ENCODE measurements around the gene CEMIP2.

CEMIP2 gene

DNA sequence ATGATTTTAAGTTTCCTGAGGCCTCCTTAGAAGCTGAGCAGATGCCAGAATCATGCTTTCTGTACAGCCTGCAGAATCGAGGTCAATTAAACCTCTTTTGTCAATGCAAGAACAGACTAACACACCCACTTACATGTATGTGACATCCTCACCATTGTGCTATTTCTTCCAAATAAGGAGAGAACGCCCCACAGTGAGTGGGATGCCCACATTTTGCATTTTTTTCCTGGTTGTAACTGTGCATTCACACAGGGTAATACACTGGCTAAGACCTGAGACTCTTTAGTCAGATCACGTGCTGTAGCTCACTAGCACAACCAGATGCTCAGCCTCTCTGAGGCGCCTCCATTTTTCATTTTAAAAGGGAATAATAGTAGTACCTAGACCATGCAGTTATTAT is 4.4 kb upstream of the CEMIP2 start:
- no peak for DNase-seq

DNA sequence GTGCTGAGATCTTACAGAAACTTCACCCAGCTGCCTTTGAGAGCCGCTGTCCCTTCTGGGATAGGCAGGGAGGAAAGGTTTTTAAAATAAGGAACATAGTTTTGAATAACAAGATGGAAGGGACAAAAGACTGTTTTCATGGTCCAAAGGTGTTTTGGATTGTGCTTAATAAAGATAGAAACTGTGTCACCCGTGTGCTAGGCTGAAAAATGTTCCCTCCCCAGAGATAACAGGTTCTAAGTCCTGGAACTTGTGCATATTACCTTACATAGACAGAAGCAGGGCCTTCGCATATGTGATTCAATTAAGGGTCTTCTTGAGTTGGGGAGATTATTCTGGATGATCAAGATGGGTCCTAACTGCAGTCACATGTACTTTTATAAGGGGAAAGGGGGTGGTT is 1.9 kb upstream of the CEMIP2 start:
- DNase-seq, result no peak

DNA sequence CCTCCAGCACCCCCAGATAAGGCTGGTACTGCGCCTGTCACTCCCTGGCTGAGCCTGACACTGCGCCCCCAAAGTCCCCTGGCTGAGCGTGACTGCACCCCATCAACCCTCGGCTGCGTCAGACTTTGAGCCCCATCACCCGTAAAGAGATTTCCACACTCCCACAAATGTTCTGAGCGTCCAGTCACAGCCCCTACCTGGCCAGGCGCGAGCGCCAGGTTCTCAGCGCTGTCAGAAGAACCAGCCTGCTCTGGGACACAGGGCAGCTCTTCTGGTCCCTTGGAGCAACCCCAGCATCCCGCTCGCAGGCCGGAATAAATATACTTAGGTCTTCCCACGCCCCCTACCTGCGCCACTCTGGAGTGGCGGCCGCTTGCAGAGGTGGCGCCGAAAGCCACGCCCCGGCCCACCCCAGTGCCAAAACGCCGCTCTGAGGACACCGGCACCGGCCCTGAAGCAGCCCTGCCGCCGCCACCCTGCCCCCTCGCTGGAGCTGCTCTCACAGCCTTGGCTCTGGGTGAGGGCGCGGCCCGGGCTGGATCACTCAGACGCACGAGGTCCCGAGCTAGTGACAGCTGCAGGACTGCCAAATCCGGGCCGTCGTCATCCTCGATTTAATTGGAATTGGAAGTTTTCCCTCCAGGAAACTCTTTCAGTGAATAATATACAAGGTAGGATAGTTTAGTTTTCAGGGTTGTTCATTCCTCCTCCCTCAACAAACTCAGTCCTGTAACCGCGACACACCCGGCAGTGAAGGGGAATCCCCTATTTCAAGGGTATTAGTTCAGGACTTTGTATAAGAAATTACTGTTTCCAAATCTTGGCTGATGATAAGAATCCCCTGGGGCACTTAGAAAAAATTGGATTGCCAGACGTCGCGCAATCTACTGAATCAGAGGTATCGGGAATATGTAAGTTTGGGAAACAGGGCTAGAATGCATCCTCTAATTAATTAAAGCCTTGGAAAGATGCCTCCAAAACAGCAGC is 1.2 kb upstream of the CEMIP2 start:
- DNase-seq, result no peak

DNA sequence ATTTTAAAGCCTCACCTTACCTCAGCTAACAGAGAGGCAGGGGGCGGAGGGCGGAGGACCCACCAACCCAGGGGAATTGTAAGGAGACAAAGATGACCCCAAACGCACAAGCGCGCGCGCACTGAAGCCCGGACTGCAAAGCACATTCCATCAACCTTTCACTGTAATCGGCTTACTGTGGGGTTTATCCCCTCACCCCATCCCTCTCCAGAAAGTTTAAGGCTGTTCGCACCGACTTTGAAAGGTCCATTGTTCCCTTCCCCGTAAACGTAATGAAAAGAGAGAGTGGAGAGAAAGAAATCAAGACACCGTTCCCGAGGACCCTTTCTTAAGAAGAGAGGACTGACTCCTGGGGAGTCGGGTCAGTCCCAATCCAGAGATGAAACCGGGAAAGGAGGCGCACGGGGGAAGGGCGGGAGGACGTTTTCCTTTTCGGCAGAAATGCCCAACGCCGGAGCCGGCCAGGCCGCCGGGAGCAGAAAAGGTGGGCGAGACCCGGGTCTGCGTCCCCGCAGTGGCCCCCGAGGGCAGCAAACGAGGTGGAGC is 464 bp downstream of the CEMIP2 start:
- no peak for DNase-seq

DNA sequence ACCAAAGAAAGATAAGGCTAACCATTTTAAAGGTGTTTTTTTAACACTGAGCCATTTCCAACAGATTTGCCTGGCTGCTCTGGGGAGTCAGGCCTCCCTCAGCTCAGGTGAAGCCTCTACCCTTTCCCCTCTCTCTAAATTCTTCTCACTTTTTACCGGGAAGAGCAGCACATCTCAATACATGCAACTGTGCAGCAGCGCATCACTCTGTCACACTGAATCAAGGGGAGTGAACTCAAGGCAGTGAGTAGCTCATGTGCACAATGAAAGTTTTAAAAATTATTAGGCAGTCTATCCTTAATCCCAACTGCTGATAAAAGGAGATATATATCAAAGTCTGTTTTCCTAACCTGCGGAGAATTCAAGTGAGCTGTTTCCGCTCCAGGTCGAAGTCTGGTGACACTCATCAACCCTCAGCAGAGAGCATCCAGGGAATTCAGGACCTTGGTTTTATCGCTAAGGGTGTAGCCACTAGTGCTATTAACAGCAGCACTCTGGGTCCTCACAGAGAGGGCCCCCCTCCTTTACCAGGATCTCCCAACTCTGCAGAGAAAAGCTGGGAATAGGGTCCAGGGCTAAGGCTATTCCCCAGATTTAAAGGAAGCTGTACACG is 1.0 kb downstream of the CEMIP2 start:
- DNase-seq, result no peak

DNA sequence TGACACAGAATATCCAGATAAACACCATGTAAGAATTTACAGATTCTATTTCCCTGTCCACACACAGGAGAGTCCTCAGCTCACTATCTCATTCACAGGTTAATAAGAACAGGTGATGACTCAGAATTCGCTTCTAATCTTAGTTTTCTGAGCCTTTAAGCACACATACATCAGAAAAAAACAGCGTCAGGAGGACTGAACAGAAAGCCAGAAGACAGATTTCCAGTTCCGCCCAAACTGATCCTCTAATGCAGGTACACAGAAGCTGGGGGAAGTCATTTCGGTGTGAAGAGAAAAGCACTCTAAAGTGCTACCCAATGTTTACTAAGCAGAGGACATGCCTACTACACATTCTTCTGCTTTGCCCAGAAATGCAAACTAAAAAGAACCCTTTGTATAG is 1.6 kb downstream of the CEMIP2 start:
- no peak for DNase-seq

DNA sequence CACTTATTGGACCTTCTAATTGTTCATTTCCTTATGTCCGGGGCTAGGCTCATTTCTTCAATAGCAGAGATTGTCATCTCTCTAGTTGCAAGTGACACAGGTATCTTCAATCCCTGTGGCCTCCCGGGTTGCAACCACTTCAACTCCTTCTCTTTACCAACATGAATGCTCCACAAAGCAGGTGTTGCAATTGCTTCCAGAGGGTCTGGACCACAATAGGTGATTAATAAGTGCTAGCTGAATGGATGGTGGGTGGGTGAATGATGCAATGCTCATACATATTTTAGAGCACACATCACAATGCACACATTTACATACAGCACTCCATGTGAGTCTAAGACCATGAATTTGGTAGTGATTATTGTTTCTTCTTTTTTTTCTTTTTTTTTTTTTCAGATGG is 2.6 kb downstream of the CEMIP2 start:
- DNase-seq, result no peak

DNA sequence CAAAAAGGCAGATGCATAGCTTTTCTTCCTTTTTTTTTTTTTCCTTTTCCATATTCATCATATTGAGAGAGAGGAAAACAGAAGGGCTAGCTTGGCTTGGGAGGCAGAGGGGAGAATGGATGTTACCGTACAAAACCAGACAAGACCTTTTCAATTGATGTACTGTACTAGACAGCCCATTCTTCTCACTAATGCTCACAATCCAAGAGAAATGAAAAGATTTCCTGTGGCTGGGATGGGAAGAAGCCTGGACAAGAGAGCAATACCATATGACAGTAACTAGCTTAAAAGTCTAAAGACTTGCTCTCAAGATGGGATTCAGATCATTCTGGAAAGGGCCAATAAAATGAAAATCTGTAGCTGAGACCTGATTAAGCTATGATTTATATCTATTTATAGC is 3.4 kb downstream of the CEMIP2 start:
- DNase-seq, result no peak

DNA sequence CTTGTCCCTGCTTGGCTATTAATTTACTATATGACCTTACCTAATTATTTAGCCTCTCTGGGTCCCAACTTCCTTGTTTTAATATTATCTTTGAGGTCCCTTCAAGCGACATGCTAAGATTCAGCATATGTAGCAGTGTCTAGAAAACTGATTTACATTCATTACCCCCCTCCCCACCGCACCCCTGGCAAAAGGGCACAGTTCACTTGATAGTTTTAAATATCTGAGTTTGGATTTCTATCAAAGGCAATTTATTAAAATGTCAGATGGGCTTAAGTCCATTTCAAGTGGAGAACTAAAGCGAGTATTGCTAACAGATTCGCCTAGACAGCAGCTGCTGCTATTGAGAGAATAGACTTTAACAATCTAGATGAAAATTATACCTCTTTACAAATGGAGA is 3.9 kb downstream of the CEMIP2 start:
- DNase-seq, result no peak

DNA sequence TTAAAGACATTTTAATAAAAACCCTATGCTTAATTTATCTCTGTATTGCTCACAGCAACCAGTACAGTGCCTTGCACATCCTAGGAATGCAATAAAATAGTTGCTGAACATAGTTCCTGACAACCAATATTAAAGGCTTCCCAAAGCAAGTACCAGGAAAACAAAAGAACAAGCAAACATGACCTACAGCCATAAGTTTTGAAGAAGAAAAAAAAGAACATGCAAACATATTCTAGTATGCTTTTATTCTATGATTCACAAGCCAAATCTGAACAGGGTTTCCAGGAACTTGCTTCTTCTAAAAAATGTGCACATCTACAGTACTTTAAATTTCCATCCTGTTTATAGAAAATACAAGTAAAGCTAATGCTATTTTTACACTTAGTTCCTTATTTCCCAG is 4.5 kb downstream of the CEMIP2 start:
- DNase-seq, result no peak

DNA sequence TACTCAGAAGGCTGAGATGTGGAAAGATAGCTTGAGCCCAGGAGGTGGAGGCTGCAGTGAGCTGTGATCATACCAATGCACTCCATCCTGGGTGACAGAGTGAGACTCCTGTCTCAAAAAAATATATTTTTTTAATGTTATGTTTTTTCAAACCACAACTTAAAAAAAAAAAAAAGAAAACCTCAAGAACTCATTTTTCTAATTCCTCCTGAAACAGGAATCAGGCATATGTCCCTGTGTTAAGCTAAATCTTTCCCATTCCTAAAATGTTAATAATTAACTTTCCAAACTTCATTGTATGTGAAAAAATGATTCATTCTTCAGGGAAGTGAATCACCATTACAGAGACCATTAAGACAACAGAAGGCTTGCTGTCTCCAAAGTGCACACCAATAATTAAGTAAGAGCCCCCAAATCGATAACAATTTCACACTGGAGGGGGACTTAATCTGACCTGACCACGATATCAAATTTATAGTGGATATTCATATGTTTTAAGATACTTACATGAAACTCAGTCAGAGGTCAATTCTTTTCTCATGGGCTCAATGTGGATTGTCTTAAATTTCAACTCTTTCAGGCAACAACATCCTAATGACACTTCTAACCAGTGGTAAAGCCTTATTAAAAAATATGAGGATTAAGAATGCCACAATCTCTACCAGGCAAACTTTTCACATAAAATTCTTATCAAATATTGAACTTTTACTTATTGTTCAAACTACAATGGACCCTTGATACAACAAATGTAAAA is 5.2 kb downstream of the CEMIP2 start:
- no peak for DNase-seq

DNA sequence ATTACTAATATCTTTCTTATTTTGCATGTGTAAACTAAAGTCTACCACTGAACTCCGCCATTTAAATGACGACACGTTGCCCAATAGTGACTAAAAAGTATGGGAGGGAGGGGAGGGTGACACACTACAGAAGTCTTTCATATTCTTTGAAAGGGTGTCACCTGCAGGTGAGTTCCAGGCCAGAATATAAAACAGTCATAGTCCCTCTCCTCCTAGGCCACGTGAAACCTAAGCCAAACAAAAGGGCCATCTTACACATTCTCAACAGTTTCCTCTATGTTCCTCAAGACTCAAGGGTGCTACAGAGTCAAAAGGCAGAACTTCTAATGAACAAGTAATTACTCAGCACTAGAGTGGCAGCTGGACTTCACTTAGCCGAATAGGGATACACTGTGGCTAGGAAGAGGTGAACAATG is 6.4 kb downstream of the CEMIP2 start:
- no peak for DNase-seq

DNA sequence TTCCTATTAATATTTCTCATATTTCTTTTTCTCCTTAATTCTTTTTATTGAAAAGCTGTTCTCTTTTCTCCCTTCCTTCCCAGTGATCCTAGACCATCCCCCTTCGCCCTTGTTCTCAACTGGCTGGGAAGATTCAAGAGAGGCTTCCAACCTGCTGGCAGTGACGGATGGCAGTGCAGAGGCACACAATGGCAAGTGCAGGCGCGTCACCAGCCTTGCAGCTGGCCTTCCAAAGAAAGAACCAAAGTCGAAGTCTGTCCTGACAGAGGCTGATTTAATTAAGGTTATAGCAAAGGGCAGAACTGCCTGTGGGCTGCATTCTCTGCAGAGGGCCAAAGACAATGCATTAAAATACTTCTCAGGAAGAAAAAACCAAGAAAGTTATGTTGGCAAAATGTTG is 7.4 kb downstream of the CEMIP2 start:
- no peak for DNase-seq

DNA sequence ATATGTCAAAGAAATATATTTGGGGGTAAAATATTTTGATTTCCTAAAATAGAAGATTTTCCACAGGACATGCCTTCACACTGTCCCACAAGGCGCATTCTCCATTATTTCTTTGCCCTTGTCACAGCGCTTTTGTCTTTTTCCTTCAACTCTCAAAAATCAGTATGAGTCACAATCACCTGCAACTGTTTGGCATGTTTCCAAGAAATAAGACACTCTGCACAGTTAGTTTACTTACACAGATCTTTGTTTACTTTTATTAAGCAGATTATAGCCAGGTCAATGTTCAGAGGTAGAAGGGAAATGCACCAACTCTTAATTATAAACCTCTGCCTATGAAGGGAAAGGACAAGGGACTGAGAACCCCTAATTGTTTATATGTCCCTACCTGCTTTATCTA is 9.5 kb downstream of the CEMIP2 start:
- DNase-seq, result no peak

DNA sequence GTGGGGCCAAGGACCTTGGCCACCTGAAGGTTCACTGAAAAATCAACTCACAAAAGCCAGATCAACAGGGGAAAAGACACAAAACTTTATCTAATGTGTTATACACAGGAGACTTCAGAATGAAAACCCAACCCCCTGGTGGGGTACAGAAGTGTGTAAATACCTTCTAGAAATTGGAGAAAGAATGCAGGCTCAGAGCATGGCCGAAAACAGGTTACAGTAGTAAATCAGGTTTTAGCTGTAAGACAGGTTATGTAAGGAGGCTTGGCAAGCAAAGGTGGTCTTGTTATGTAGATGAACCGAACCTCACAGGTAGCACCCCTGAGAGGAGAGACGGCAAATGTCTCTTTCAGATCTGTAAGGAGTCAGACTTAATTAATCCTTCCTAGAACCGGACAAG is 10.0 kb downstream of the CEMIP2 start:
- DNase-seq, result no peak

DNA sequence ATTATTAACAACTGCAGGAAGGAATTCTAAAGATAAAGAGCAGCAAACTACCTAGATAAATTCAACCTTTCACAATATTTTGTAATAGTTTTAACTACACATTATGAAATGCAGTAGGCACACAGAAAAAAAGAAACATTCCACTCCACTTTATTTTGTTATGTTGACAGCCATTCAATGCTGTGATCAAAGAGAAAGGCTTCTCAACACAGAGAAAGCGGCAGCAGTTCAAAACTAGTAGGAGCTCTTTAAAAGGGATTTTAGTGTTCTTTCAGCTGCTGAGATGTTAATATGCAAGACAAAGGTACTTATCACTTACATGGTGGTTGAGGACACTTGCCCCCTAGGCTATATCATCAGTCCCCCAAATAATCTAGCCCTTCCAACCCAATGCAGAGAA is 11.6 kb downstream of the CEMIP2 start:
- DNase-seq, result no peak

DNA sequence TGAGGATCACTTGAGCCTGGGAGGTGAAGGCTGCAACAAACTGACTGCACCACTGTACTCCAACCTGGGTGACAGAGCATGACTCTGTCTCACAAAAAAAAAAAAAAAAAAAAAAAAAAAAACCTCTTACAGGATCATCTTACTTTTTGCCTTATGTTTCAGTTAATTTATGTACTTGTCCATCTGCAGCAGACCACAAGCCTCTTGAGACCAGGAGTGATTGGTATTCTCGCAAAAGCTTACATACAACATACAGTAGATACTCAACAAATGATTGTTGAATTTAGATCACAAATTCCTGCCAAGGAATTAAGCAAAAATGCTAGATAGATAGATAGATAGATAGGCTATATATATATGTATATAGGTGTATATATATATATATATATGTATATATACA is 12.4 kb downstream of the CEMIP2 start:
- no peak for DNase-seq

DNA sequence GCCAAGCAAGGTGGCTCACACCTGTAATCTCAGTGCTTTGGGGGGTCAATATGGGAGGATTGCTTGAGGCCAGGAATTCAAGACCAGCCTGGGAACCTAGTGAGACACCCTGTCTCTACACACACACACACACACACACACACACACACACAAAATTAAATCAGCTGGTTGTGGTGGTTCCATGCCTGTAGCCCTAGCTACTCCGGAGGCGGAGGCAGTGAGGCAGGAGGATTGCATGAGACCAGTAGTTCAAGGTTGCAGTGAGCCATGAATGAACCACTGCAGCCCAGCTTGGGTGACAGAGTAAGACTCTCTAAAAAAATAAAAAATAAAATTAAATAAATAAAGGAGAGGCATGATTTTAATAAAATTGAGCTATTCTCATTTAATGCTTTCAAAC is 13.1 kb downstream of the CEMIP2 start:
- DNase-seq, result no peak

DNA sequence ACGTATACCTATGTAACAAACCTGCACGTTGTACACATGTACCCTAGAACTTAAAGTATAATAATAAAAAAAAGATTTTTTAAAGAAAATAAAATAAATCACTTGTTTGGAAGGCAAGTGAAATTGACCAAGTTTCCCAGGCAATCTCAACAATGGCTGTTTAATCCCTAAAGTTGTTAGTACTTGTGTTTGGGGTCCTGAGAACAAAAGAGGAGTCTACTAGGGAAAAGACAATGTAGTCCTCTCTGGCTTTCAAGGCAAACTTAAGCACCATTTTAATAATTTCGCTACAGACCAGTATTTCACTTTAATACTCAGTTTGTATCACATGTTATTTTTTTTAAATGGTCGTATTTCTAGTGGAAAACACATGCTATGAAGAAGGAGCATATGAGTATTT is 14.2 kb downstream of the CEMIP2 start:
- DNase-seq, result no peak

DNA sequence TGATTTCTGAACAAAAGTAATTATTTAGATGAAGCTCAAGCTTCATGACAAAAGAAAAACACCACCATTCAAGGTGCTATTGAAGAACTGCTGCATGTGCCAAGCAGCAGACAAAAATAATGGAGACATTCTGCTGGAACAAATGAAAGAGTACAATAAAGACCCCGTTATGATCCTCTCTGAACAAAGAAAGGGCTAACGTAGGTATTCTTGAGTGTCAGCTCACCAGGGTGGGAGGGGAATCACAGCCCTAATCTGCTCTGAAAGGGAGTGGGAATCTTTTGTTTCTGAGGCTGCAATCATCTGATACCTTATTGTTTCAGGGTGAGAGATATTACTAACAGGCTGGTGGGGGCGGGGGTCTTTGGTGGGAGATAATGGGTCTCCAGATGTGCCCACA is 15.4 kb downstream of the CEMIP2 start:
- no peak for DNase-seq

DNA sequence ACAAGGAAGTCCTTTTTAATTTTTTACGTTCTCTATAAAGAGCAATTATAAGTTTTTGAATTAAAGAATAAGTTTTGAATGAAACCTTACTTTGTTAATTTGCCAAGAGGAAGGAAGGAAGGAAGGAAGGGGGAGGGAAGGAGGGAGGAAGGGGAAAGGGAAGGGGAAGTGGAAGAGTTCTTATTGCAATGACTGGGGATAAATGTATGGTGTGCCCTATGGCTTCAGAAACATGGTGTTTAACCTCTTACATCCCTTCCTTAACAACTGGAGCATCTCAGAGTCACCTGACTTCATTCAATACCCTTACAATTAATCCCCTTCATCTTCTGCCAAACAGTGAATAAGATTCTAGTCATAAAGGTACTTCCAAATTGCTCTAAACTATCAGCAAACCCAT is 16.0 kb downstream of the CEMIP2 start:
- DNase-seq, result no peak

DNA sequence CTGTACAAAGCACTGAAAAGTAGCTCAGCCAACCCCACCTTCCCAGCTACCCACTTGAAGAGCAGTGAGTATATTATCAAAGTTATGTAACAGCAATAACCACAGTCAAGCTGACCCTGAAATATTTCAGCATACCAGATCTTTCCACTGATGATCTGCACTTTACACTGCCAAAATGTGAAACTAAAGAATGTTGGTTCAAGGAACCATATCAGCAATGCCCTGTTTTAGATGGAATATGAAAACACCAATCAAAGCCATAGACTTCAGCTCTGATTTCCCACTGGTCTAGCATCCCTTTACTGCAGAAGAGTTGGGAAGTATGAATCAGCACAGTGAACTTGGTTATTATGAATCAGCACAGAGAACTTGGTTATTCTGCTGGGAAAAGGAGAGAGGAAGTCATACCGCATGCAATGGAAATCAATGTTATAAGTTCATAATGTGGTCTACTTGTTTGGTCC is 20.0 kb downstream of the CEMIP2 start:
- DNase-seq, result peak; percentile 37

DNA sequence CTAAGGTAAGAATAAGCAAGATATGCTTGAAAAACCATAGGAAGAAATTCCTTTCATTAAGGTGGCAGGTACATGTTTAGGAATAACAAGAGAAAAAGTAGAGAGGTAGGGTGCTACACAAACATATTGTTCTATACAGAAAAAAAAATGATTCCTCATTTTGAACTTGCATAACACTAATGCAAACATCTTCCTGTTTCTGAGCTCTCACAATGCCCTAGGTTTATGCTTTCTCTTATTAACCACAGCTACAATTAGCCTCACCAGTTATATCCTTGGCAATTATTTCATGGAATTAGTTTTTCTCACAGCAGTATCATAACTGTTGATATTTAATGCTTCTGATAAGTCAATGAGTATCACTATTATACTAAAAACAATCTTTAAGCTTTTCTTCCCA is 20.7 kb downstream of the CEMIP2 start:
- peak; percentile 56 for DNase-seq

DNA sequence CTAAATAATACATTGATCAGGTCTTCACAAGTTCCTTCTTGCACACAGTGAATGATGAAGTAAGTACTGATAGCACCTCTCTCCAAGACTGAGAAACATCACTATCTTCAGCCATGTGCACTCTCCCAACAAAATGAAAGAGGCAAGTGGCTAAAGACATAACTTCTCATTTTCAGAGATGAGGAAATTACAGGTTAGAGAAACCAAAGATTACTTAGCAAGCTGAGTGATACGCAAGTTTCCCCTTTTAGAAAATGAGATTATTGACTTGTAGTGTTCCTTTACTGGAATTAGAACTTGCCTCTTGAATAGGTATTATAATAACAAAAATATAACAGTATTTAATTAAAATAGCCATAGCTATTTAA is 21.6 kb downstream of the CEMIP2 start:
- peak; percentile 42 for DNase-seq

Data from MV-4-11 (cell line).